ENCODE measurements around the gene RANBP10. TPM values are rescaled to one million over a fixed set of nuclear protein-coding genes. Genes with fewer than 3 reads are reported as not detected.

RANBP10 gene
- total RNA-seq, 1 experiment from 2014 or later, result 15.6 TPM

DNA sequence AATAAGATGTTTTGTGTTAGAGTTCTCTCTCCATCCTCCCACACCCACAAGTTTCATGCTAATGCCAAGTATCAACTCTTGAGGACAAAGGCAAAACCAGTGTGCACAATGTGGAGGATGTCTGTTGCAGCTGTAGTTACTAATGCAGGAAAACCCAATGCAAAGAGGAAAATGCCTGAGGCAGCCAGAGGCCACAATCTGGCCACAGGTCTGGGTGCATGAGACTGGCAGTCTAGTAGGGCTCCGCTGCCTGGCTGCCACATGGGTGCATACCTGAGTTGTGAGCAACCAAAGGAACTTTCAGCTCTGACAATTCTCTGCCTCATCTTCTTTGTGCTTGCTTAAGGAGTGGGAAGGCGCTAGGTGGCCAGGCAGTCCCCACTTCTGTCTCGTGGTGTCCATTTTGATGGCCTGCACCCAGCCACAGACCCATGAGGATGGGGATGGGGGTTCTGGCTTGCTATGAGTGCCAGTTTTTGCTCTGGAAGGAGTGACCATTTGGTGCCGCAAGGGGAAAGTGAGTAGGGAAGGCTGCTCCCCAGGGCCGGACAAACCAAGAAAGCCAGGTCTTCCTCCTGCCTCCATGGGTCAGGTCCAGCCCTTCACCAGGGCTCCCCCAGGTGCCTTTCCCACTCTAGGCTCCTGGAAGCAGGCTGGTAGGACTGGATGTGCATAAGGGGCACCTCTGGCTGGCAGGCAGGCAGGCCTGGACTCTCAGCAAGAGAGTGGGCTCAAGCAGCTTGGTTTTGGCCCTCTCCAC is 83.0 kb downstream of the RANBP10 start:
- Histone ChIP-seq H3K18ac (ENCODE audit: insufficient read length, low read depth, low read length) (no peak overlapping the region), H4K8ac (replicated peaks; ENCODE audit: insufficient read length, low read depth, low read length) (no peak overlapping the region), H2BK5ac (ENCODE audit: insufficient read length, low read length) (no peak overlapping the region), H2AFZ (ENCODE audit: low read length) (no peak overlapping the region), H2BK15ac (ENCODE audit: low read depth, low read length) (no peak overlapping the region), H2BK120ac (ENCODE audit: low read depth, low read length, poor library complexity, severe bottlenecking) (no peak overlapping the region), H3K14ac (ENCODE audit: insufficient read depth, low read length) (no peak overlapping the region), H3K27ac (ENCODE audit: insufficient read length, low read depth, low read length) (no peak overlapping the region), H2BK20ac (ENCODE audit: low read depth, low read length, poor library complexity, severe bottlenecking) (no peak overlapping the region), H3K79me1 (ENCODE audit: insufficient read depth, low read depth, low read length, poor library complexity, severe bottlenecking) (no peaks in the 10 kb centered on the region), H3K27me3 (ENCODE audit: insufficient read depth, low read length) (no peaks in the 10 kb centered on the region), H3K79me2 (ENCODE audit: insufficient read depth, low read length) (peaks cover 4% of the 10 kb centered on the region; the same call in 1 of the 2 replicates), H3T11ph (ENCODE audit: low read length) (no peak overlapping the region), H3K23me2 (ENCODE audit: insufficient read length, low read depth, low read length, poor library complexity, severe bottlenecking) (peaks cover 12% of the 10 kb centered on the region), H4K91ac (ENCODE audit: insufficient read length, low read depth, low read length) (no peak overlapping the region), H3K23ac (ENCODE audit: insufficient read length, low read depth, low read length) (no peak overlapping the region), H4K20me1 (ENCODE audit: control insufficient read depth, insufficient read depth, insufficient read length) (no peaks in the 10 kb centered on the region), H3K4me1 (ENCODE audit: insufficient read depth, low read length) (no peaks in the 10 kb centered on the region; the same call in 1 of the 2 replicates), H3K4me2 (ENCODE audit: insufficient read depth, insufficient read length, low read length) (no peak overlapping the region), H3K9me3 (ENCODE audit: control insufficient read depth, low read depth, low read length) (no peaks in the 10 kb centered on the region), H3K9ac (ENCODE audit: extremely low read depth, insufficient read length, low read length) (no peak overlapping the region), H4K5ac (ENCODE audit: insufficient read length, low read depth, low read length) (no peak overlapping the region), H2AK5ac (ENCODE audit: insufficient read length, low read length) (no peak overlapping the region), H3K4ac (ENCODE audit: low read depth, low read length) (no peak overlapping the region), H2BK12ac (ENCODE audit: insufficient read length, low read depth, low read length) (no peak overlapping the region), H3K56ac (ENCODE audit: insufficient read length, low read depth, low read length) (no peak overlapping the region)
- peaks cover 7 to 17% (median 9%) of the 10 kb centered on the region in 3 experiments for H3K36me3 Mint-ChIP-seq (ENCODE audit: insufficient read depth in 1 of 3, low read depth in 3 of 3)
- no CpG with 5 or more reads among the region's 5 CpGs for WGBS (ENCODE audit: extremely low coverage, insufficient read length, low lambda C conversion rate)
- peak overlapping the region in 1 of 3 experiments; percentile 68; a peak in 1 of 7 replicates for H3K27ac Mint-ChIP-seq
- H3K27me3 Mint-ChIP-seq (ENCODE audit: low read depth), result peaks cover 3% of the 10 kb centered on the region
- H3K4me3 Mint-ChIP-seq, result no peak overlapping the region
- DNase-seq, result no peak
- H3K4me1 Mint-ChIP-seq, result peaks cover 9 to 11% of the 10 kb centered on the region in 2 experiments
- TF ChIP-seq, protein P1, sequence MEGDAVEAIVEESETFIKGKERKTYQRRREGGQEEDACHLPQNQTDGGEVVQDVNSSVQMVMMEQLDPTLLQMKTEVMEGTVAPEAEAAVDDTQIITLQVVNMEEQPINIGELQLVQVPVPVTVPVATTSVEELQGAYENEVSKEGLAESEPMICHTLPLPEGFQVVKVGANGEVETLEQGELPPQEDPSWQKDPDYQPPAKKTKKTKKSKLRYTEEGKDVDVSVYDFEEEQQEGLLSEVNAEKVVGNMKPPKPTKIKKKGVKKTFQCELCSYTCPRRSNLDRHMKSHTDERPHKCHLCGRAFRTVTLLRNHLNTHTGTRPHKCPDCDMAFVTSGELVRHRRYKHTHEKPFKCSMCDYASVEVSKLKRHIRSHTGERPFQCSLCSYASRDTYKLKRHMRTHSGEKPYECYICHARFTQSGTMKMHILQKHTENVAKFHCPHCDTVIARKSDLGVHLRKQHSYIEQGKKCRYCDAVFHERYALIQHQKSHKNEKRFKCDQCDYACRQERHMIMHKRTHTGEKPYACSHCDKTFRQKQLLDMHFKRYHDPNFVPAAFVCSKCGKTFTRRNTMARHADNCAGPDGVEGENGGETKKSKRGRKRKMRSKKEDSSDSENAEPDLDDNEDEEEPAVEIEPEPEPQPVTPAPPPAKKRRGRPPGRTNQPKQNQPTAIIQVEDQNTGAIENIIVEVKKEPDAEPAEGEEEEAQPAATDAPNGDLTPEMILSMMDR (conservative IDR thresholded peaks at IDR 0.05), result no peak
- no peaks in the 10 kb centered on the region for H3K9me3 Mint-ChIP-seq
